Islet of Langerhans (tissue), 1 donor: ENCODE measurements around the gene SETBP1.

Experiments
- FAIRE-seq: peaks from one replicate; lab custom pipeline; 2011; peaks lifted over from hg19 to GRCh38; lab: Jason Lieb, UNC

SETBP1 gene

GRCh38 chr18:44761812-44762211, 81.1 kb downstream of the SETBP1 start:
- FAIRE-seq = no peak

- no peak for FAIRE-seq
Observed at GRCh38 chr18:44763327-44763726, 82.6 kb downstream of the SETBP1 start.

- FAIRE-seq = no peak
Observed at GRCh38 chr18:44764863-44765262, 84.2 kb downstream of the SETBP1 start.

GRCh38 chr18:44765456-44765855, 84.8 kb downstream of the SETBP1 start:
- FAIRE-seq = peak; percentile 99

- no peak for FAIRE-seq
Observed at GRCh38 chr18:44766450-44766849, 85.8 kb downstream of the SETBP1 start.

GRCh38 chr18:44767807-44768206, 87.1 kb downstream of the SETBP1 start:
- FAIRE-seq = no peak

GRCh38 chr18:44770641-44771040, 90.0 kb downstream of the SETBP1 start:
- no peak for FAIRE-seq

GRCh38 chr18:44771572-44771955, 90.9 kb downstream of the SETBP1 start:
- no peak for FAIRE-seq

- FAIRE-seq = no peak
Observed at GRCh38 chr18:44771956-44772917, 91.5 kb downstream of the SETBP1 start.

GRCh38 chr18:44773640-44774155, 93.0 kb downstream of the SETBP1 start:
- no peak for FAIRE-seq

GRCh38 chr18:44774191-44774590, 93.5 kb downstream of the SETBP1 start:
- FAIRE-seq = no peak

GRCh38 chr18:44777457-44778192, 96.9 kb downstream of the SETBP1 start:
- FAIRE-seq = no peak

GRCh38 chr18:44778788-44779187, 98.1 kb downstream of the SETBP1 start:
- FAIRE-seq = peak; percentile 97

GRCh38 chr18:44779753-44780292, 99.1 kb downstream of the SETBP1 start:
- FAIRE-seq = no peak

- FAIRE-seq = peak; percentile 51
Observed at GRCh38 chr18:44781886-44782285, 101.2 kb downstream of the SETBP1 start.

GRCh38 chr18:44782617-44783016, 101.9 kb downstream of the SETBP1 start:
- FAIRE-seq = no peak

- no peak for FAIRE-seq
Observed at GRCh38 chr18:44783371-44783770, 102.7 kb downstream of the SETBP1 start.

- no peak for FAIRE-seq
Observed at GRCh38 chr18:44786257-44786656, 105.6 kb downstream of the SETBP1 start.

- no peak for FAIRE-seq
Observed at GRCh38 chr18:44786688-44787087, 106.0 kb downstream of the SETBP1 start.

- no peak for FAIRE-seq
Observed at GRCh38 chr18:44788334-44788733, 107.6 kb downstream of the SETBP1 start.

GRCh38 chr18:44789710-44790109, 109.0 kb downstream of the SETBP1 start:
- FAIRE-seq = no peak

GRCh38 chr18:44790860-44791259, 110.2 kb downstream of the SETBP1 start:
- FAIRE-seq = no peak

- FAIRE-seq = no peak
Observed at GRCh38 chr18:44791520-44791919, 110.8 kb downstream of the SETBP1 start.
